GM12864 (cell line): ENCODE data around the gene ZNF385C.
A peak's percentile ranks its signal among the peaks of the same experiment; 100 is the strongest.

Source experiments
- DNase-seq: peaks from one replicate; pipeline ENCODE4 v3.0.0-alpha.2; 2011; ENCODE audit warnings: low read depth
- H3K4me3 ChIP-seq: 2 replicates; pipeline ENCODE4 v1.5.1; 2011; ENCODE audit warnings: mild to moderate bottlenecking, low read depth, low read length, control low read depth
- CTCF ChIP-seq: IDR thresholded peaks from 2 replicates; pipeline ENCODE4 v1.5.1; 2011; ENCODE audit warnings: low read depth, mild to moderate bottlenecking, moderate library complexity, low read length, control low read depth, inconsistent platforms; ENCODE audit errors: missing control alignments

ZNF385C gene

GRCh38 chr17:42079541-42079940 is 18.7 kb downstream of the ZNF385C start:
- TF ChIP-seq CTCF = no peak
- no peak for DNase-seq
- H3K4me3 ChIP-seq = no peak overlapping the region

GRCh38 chr17:42078396-42079043 is 19.8 kb downstream of the ZNF385C start:
- H3K4me3 ChIP-seq = no peak overlapping the region
- no peak for TF ChIP-seq CTCF
- DNase-seq = no peak

GRCh38 chr17:42077755-42078154 is 20.5 kb downstream of the ZNF385C start:
- DNase-seq = no peak
- no peak for TF ChIP-seq CTCF

GRCh38 chr17:42076797-42077559 is 21.3 kb downstream of the ZNF385C start:
- H3K4me3 ChIP-seq = no peak overlapping the region
- no peak for TF ChIP-seq CTCF
- no peak for DNase-seq

More at GRCh38 chr17:42077755-42078154, 20.5 kb downstream of the ZNF385C start:
- no peak overlapping the region for H3K4me3 ChIP-seq

GRCh38 chr17:42075789-42076188 is 22.5 kb downstream of the ZNF385C start:
- DNase-seq = no peak
- no peak overlapping the region for H3K4me3 ChIP-seq
- no peak for TF ChIP-seq CTCF

GRCh38 chr17:42072323-42073187 is 25.7 kb downstream of the ZNF385C start:
- peak overlapping the region; percentile 12 for H3K4me3 ChIP-seq
- DNase-seq = no peak
- peak; percentile 7 for TF ChIP-seq CTCF
